GF-D8 (cell line): Measurements from ENCODE around the gene CBFA2T2.
"Not testable (repeated sequence)": the region's sequence is repeated elsewhere in the genome, so short reads cannot be mapped to it uniquely, and the experiment has no call there.

Source experiments
- DNase-seq: peaks from one replicate; lab custom pipeline; 2025; lab: John Stamatoyannopoulos, UW

Gene CBFA2T2

GRCh38 chr20:33551778-33552177 is 61.9 kb downstream of the CBFA2T2 start:
- no peak for DNase-seq

DNA sequence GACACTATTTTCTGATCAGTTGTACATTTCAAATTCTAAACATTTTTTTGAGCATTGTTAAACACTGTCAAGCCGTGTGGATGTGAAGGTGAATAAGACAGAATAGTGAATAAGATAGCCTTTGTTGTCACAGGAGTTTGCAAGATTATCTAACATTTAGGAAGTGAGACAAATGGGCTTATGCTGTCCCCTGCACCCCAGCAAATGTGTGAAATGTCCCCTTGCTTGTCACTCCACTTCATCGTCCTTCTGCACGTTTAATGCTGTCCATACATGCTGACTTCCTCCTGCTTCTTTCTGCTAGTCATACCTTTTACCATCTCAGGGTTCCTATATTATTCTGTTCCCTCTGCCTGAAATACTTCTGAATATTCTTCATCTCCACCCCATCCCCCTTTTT is 62.6 kb downstream of the CBFA2T2 start:
- no peak for DNase-seq

GRCh38 chr20:33553516-33553915 is 63.6 kb downstream of the CBFA2T2 start:
- no peak for DNase-seq

GRCh38 chr20:33554914-33555420 is 65.1 kb downstream of the CBFA2T2 start:
- DNase-seq: no peak

DNA sequence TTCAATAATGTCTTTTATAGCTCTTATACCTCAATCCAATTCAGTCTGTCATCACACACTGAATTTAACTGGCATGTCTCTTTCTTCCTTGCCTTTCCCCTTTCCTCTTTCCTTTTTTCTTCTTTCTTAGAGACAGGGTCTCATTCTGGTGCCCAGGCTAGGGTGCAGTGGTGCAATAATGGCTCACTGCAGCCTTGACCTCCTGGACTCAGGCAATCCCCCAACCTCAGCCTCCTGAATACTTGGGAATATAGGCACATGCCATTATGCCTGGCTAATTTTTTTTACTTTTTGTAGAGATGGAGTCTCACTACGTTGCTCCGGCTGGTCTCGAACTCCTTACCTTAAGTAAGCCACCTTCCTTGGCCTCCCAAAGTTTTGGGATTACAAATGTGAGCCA is 65.9 kb downstream of the CBFA2T2 start:
- DNase-seq: no peak

GRCh38 chr20:33556246-33556645 is 66.3 kb downstream of the CBFA2T2 start:
- DNase-seq: no peak

DNA sequence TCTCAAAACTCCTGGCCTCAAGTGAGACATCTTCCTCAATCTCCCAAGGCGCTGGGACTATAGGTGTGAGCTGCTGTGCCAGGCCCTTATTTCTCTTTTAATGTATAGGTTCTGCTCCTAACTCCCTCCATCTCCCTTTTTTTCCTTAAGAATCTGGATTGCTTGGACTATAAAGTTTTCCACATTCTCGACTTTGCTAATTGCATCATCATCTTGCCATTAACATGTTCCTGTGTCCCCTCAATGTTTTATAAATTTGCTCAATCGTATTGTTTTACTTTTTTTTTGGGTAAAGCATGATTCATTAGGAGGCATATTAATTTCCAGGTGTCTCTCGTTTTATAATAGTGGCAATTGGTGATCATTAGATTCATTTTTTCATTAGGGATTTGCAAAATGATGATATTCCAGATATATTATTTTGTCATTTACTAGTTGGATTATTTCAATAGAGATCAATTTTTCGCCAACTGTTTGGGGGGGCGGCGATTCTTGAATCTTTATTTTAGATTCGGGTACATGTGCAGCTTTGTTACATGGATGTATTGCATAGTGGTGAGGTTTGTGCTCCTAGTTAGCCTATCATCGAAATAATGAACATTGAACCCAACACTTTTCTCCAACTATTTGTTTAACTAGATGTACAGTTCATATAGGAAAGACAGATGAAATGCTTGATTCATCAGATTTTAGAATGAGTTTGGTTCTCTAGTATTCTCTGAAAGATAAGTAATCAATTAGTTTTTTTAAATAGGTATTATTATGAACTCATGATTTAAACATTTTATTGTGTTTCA is 68.7 kb downstream of the CBFA2T2 start:
- DNase-seq: no peak

DNA sequence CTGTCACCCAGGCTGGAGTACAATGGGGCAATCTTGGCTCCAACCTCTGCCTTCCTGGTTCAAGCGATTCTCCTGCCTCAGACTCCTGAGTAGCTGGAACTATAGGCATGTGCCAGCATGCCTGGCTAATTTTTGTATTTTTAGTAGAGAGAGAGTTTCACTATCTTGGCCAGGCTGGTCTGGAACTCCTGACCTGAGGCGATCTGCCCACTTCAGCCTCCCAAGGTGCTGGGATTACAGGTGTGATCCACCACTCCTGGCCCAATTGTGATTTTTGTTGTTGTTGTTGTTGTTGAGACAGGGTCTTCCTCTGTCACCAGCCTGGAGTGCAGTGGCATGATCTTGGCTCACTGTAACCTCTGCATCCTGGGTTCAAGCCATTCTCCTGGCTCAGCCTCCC is 69.3 kb downstream of the CBFA2T2 start:
- DNase-seq: no peak

DNA sequence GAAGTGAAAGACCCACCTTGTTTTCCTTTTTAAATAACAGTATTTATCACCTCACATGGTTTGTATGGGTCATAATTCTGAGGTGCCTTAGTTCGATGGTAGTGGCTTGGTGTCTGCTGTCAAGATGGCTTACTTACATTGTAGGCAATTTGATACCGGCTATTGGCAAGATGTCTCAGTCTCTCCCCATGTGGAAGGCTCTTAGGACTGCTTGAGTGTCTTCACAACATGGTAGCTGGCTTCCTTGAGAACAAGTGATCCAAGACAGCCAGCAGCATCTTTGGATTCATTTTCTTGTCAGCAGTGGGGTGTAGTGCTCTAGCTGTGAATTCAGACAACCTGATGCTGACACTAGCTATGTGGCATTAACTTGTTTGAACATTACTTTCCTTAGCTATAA is 70.1 kb downstream of the CBFA2T2 start:
- DNase-seq: no peak

DNA sequence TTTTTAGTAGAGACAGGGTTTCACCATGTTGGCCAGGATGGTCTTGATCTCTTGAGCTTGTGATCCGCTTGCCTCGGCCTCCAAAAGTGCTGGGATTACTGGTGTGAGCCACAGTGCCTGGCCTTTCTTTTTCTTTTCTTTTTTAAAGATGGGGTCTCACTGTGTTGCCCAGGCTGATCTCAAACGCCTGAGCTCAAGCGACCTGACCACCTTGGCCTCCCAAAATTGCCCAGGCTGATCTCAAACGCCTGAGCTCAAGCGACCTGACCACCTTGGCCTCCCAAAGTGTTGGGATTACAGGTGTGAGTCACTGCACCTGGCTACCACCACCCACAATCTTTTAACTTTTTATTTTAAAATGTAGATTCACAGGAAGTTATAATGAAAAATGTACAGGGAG is 71.2 kb downstream of the CBFA2T2 start:
- not testable (repeated sequence) for DNase-seq

- DNase-seq: no peak
Measured at GRCh38 chr20:33561692-33562601, 72.1 kb downstream of the CBFA2T2 start.

GRCh38 chr20:33563788-33564187 is 73.9 kb downstream of the CBFA2T2 start:
- no peak for DNase-seq

- DNase-seq: no peak
Measured at GRCh38 chr20:33566781-33567603, 77.1 kb downstream of the CBFA2T2 start.

DNA sequence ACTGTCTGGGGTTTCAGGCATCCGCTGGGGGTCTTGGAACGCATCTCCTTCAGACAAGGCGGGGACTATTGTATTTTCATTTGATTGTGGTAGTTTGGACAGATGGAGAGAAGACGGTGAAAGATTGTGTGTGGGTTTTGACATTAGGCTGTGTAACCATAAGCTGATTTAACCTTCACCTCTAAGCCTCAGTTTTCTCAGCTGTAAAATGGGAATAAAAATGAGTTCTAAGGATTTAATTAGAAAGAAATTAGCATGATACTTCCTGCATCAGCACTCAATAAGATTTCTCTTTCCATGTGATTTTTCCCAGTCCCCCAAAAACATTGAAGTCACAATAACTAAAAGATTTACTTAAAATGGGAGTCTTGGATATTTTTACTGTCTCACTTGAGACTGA is 78.1 kb downstream of the CBFA2T2 start:
- DNase-seq: no peak

GRCh38 chr20:33568378-33568777 is 78.5 kb downstream of the CBFA2T2 start:
- no peak for DNase-seq

DNA sequence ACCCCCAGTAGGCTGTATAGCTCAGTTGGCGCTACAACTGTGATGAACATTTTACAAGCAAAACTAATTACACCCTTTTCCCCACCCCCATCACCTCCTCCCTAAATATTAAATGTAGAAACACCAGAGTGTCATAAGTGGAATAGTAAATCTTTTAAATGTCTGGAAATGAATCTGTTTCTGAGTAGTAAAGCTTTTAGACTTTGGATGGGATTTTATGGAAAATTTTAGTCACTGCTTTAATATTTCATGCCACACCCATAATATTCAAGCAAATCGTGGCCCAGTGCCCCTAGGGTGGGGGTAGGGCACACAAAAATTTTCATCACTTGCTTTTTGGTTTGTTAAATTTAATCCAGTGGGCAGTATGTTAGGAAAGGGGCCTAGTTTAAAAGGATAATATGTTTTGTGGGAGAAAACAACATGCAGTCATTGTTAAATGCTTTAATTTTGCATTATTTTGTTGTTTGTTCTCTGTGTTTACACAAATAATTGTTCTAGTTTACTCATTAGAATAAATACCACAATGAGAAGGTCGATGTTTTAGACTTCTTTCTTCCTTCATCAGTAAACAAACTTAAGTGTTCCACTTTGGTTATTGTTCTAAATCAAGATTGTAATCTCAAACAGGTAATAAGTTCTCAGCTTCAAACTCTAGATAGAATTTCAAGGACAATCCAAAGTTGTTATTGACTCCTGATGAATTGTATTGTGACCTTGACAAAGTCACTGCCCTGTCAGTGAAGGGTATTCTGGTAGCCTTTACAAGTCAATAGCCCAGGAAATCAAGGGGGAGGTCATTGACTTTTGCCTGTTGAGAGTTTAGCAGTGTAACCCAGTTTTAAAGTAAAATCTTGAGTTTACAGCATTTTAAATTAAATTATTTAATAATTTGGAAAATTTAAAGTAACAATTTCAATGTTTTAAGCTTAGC is 79.2 kb downstream of the CBFA2T2 start:
- no peak for DNase-seq

GRCh38 chr20:33569802-33570391 is 80.0 kb downstream of the CBFA2T2 start:
- no peak for DNase-seq

DNA sequence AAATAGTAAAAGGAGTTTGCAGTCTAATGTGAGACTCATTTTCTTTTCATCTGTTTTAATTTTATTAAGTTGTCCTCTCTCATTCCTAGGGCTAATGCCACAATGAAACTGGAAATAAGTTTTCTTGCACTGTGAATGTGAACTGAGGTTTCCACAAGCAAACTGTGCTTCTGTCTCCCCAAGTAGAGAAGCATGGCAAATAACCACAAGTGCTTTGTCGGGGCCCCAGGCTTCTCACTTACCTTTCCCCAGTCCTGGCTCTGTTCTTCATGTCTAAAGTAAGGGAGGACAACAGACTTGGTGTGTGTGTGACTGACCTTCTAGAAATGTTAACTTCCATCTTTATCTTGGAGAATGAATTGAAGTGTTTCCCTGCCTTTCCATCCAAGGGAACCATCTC is 80.8 kb downstream of the CBFA2T2 start:
- DNase-seq: no peak

DNA sequence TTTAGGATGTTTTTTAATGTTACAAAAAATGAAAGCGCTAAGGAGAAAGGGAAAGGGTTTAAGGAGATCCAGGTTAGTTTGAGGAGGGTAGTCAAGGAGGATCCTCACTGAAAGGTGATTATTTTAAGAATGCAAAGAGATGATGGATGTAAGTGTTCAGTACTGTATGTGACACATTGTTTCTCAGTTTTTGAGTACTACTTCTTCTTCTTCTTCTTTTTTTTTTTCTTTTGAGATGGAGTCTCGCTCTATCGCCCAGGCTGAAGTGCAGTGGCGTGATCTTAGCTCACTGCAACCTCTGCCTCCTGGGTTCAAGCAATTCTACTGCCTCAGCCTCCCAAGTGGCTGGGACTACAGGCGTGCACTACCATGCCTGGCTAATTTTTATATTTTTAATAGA is 83.4 kb downstream of the CBFA2T2 start:
- not testable (repeated sequence) for DNase-seq

- DNase-seq: no peak
Measured at GRCh38 chr20:33575282-33575681, 85.4 kb downstream of the CBFA2T2 start.
